ENCODE results near the gene OR2V2. TPM values are rescaled to one million over a fixed set of nuclear protein-coding genes. Genes with fewer than 3 reads are reported as not detected.

Gene OR2V2
- polyA plus RNA-seq, 2 of the 4 experiments (the other 2 are of a cell fraction), result not detected

DNA sequence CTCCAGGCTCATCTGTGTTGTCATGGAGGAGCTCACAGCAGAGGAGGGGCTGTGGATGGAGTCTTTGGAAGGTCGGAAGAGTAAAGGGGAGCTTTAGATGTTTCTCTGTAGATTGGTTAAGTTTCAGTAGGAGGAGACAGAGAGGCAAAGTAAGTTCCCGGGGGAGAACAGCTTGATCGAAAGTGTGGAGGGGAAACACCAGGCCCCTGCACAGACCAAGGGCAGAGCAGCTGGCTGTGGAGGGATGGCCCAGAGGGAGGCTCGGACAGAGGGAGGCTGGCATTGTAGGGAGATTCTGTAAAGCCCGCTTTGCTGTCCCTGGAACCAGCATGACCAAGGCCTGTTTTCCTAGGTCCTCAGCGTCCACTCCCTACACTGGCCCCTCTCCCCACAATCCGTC is 5.3 kb upstream of the OR2V2 start:
- Histone ChIP-seq H3K4me2 (no peak overlapping the region), H3K9me3 (no peaks in the 10 kb centered on the region), H3K27ac (no peak overlapping the region), H3K4me1 (no peaks in the 10 kb centered on the region), H3K4me3 (no peak overlapping the region)
- DNase-seq (ENCODE audit: low read depth in 1 of 2, low spot score in 1 of 2), result no peak
- ChIA-PET POLR2A (no interaction called here), CTCF (interaction anchor here (1.0 to 1.6 kb wide), 6 partner anchors 9 to 20 kb away, joined by 3 to 4 read pairs (median 4); no protein-coding TSS in a partner anchor)
- no peak for FAIRE-seq
- TF ChIP-seq RNF2 (IDR thresholded peaks at IDR 0.05; ENCODE audit: borderline replicate concordance, low read depth) (no peak), HOXA7 (CRISPR knock-in tag; IDR thresholded peaks at IDR 0.05) (no peak), SMC3 (IDR thresholded peaks at IDR 0.05) (no peak)
- WGBS (ENCODE audit: missing lambda C conversion rate), result 85% methylated on average over 7 of the region's 7 CpGs
- ATAC-seq, result no peak; a peak in 1 of 6 replicates

- no peak overlapping the region for H3K4me2 ChIP-seq
- no peak overlapping the region for H3K4me3 ChIP-seq
- ChIA-PET CTCF (interaction anchor here (0.6 kb wide), 1 partner anchor 14 kb away, joined by 3 read pairs; no protein-coding TSS in a partner anchor), POLR2A (no interaction called here)
- DNase-seq (ENCODE audit: low read depth in 1 of 2, low spot score in 1 of 2), result no peak
- no peak for ATAC-seq
- H3K9me3 ChIP-seq, result no peaks in the 10 kb centered on the region
- TF ChIP-seq SREBF2 (IDR thresholded peaks at IDR 0.05) (no peak), NR3C1 (IDR thresholded peaks at IDR 0.05) (no peak), HEYL (CRISPR knock-in tag; IDR thresholded peaks at IDR 0.05) (no peak), RAD21 (conservative IDR thresholded peaks at IDR 0.05 in 1 of 2, IDR thresholded peaks at IDR 0.05 in 1 of 2) (no peak)
- no peak overlapping the region for H3K27ac ChIP-seq
- no peak for FAIRE-seq
- no peaks in the 10 kb centered on the region for H3K4me1 ChIP-seq
- WGBS (ENCODE audit: missing lambda C conversion rate), result 2% methylated on average over 1 of the region's 1 CpG
Measured at GRCh38 chr5:181145133-181145532, 2.3 kb upstream of the OR2V2 start.

- ChIA-PET POLR2A (no interaction called here), CTCF (interaction anchor here (0.7 to 3.9 kb wide), 3 partner anchors 19 to 281 kb away, joined by 3 to 24 read pairs (median 3); no protein-coding TSS in a partner anchor)
- ATAC-seq, result no peak
- Histone ChIP-seq H3K9me3 (no peaks in the 10 kb centered on the region), H3K27ac (no peak overlapping the region), H3K4me3 (no peak overlapping the region), H3K4me1 (peaks cover 4% of the 10 kb centered on the region; the same call in 1 of the 3 replicates), H3K4me2 (no peak overlapping the region)
- no peak for FAIRE-seq
- TF ChIP-seq, protein P1, sequence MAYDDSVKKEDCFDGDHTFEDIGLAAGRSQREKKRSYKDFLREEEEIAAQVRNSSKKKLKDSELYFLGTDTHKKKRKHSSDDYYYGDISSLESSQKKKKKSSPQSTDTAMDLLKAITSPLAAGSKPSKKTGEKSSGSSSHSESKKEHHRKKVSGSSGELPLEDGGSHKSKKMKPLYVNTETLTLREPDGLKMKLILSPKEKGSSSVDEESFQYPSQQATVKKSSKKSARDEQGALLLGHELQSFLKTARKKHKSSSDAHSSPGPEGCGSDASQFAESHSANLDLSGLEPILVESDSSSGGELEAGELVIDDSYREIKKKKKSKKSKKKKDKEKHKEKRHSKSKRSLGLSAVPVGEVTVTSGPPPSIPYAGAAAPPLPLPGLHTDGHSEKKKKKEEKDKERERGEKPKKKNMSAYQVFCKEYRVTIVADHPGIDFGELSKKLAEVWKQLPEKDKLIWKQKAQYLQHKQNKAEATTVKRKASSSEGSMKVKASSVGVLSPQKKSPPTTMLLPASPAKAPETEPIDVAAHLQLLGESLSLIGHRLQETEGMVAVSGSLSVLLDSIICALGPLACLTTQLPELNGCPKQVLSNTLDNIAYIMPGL (CRISPR knock-in tag; IDR thresholded peaks at IDR 0.05; ENCODE audit: borderline replicate concordance), result no peak
- TF ChIP-seq FOSB (CRISPR knock-in tag; IDR thresholded peaks at IDR 0.05) (no peak), ZC3H11A (IDR thresholded peaks at IDR 0.05) (no peak), HOXB5 (CRISPR knock-in tag; IDR thresholded peaks at IDR 0.05) (no peak), RAD21 (conservative IDR thresholded peaks at IDR 0.05 in 1 of 2, IDR thresholded peaks at IDR 0.05 in 1 of 2) (no peak), CBX8 (IDR thresholded peaks at IDR 0.05) (no peak), CEBPB (IDR thresholded peaks at IDR 0.05) (no peak)
- TF ChIP-seq, protein P2, sequence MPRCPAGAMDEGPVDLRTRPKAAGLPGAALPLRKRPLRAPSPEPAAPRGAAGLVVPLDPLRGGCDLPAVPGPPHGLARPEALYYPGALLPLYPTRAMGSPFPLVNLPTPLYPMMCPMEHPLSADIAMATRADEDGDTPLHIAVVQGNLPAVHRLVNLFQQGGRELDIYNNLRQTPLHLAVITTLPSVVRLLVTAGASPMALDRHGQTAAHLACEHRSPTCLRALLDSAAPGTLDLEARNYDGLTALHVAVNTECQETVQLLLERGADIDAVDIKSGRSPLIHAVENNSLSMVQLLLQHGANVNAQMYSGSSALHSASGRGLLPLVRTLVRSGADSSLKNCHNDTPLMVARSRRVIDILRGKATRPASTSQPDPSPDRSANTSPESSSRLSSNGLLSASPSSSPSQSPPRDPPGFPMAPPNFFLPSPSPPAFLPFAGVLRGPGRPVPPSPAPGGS (IDR thresholded peaks at IDR 0.05), result no peak
- WGBS (ENCODE audit: missing lambda C conversion rate), result 62% methylated on average over 6 of the region's 6 CpGs
- no peak for DNase-seq (ENCODE audit: low read depth in 1 of 2, low spot score in 1 of 2)
Measured at GRCh38 chr5:181149355-181149754, 2.0 kb downstream of the OR2V2 start.

GRCh38 chr5:181149806-181150733 is 2.7 kb downstream of the OR2V2 start:
- ChIA-PET CTCF (interaction anchor here (0.7 to 3.9 kb wide), 4 partner anchors 10 to 281 kb away, joined by 3 to 24 read pairs (median 8); no protein-coding TSS in a partner anchor), POLR2A (no interaction called here)
- no peak; a peak in 1 of 6 replicates for ATAC-seq
- no peak overlapping the region for H3K27ac ChIP-seq
- no peak for FAIRE-seq
- no peaks in the 10 kb centered on the region for H3K9me3 ChIP-seq
- H3K4me1 ChIP-seq, result peaks cover 4% of the 10 kb centered on the region; the same call in 1 of the 3 replicates
- WGBS (ENCODE audit: missing lambda C conversion rate), result 79% methylated on average over 14 of the region's 14 CpGs
- H3K4me3 ChIP-seq, result no peak overlapping the region
- H3K4me2 ChIP-seq, result no peak overlapping the region
- DNase-seq (ENCODE audit: low read depth in 1 of 2, low spot score in 1 of 2), result no peak
- no peak for TF ChIP-seq KDM5A (IDR thresholded peaks at IDR 0.05)
- TF ChIP-seq, protein P3, sequence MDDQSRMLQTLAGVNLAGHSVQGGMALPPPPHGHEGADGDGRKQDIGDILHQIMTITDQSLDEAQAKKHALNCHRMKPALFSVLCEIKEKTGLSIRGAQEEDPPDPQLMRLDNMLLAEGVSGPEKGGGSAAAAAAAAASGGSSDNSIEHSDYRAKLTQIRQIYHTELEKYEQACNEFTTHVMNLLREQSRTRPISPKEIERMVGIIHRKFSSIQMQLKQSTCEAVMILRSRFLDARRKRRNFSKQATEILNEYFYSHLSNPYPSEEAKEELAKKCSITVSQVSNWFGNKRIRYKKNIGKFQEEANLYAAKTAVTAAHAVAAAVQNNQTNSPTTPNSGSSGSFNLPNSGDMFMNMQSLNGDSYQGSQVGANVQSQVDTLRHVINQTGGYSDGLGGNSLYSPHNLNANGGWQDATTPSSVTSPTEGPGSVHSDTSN (IDR thresholded peaks at IDR 0.05), result no peak
- TF ChIP-seq MAFK (IDR thresholded peaks at IDR 0.05; ENCODE audit: partially characterized antibody), result no peak
- TF ChIP-seq HOXB5 (CRISPR knock-in tag; IDR thresholded peaks at IDR 0.05), result no peak
- TF ChIP-seq HOXB13 (CRISPR knock-in tag; IDR thresholded peaks at IDR 0.05; ENCODE audit: low read depth), result no peak
- TF ChIP-seq E2F6 (IDR thresholded peaks at IDR 0.05; ENCODE audit: borderline replicate concordance, low read depth), result no peak
- TF ChIP-seq CEBPB (IDR thresholded peaks at IDR 0.05), result no peak
- TF ChIP-seq RARB (CRISPR knock-in tag; IDR thresholded peaks at IDR 0.05), result no peak
- no peak for TF ChIP-seq JUN (IDR thresholded peaks at IDR 0.05)
- no peak for TF ChIP-seq HOXA7 (CRISPR knock-in tag; IDR thresholded peaks at IDR 0.05)
- no peak for TF ChIP-seq SREBF2 (IDR thresholded peaks at IDR 0.05)
- TF ChIP-seq CHD4 (IDR thresholded peaks at IDR 0.05; ENCODE audit: borderline replicate concordance), result no peak
- TF ChIP-seq, protein P4, sequence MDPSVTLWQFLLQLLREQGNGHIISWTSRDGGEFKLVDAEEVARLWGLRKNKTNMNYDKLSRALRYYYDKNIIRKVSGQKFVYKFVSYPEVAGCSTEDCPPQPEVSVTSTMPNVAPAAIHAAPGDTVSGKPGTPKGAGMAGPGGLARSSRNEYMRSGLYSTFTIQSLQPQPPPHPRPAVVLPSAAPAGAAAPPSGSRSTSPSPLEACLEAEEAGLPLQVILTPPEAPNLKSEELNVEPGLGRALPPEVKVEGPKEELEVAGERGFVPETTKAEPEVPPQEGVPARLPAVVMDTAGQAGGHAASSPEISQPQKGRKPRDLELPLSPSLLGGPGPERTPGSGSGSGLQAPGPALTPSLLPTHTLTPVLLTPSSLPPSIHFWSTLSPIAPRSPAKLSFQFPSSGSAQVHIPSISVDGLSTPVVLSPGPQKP (IDR thresholded peaks at IDR 0.05; ENCODE audit: low read depth, low read length), result no peak
